Placental pericyte (primary cell): ENCODE data around the gene COX4I2. TPM values are rescaled to one million over a fixed set of nuclear protein-coding genes. Genes with fewer than 3 reads are reported as not detected.

Experiments
- small RNA-seq: library from RNA; depleted of rRNA; stranded (forward); fragments of <200 nt; gene quantifications from one replicate; pipeline ENCODE3, GENCODE V24; 2012; ENCODE audit warnings: low replicate concordance
- total RNA-seq: library from RNA; depleted of rRNA; stranded (reverse); fragments of >200 nt; gene quantifications from 2 replicates; pipeline ENCODE4 v1.2.3, GENCODE V29; 2012

COX4I2 gene
- total RNA-seq, result not detected in 2 replicates

GRCh38 chr20:31637660-31638059 lies at the start of gene COX4I2:
Gene COX4I2 (plus strand): TSS chr20:31637912. CDS start chr20:31639018, 1,106 bp downstream.

GRCh38 chr20:31605031-31605901 lies 32.4 kb upstream of the COX4I2 start, which contains the start of gene ID1:
Gene ID1 (plus strand): TSS chr20:31605289. CDS start chr20:31605388, 99 bp downstream.

Small RNAs within 50 kb of the gene (small RNA-seq; reads per million reads assigned to genes)
- gene MIR3193, result not detected

Other genes with a start within 250 kb of the COX4I2 start
- not detected in 2 replicates for gene DEFB119, start 247.3 kb upstream of the COX4I2 start, total RNA-seq
- not detected in 2 replicates for gene DEFB121, start 231.7 kb upstream of the COX4I2 start, total RNA-seq
- gene DEFB123, start 197.3 kb upstream of the COX4I2 start, total RNA-seq, result not detected in 2 replicates
- gene DEFB124, start 162.8 kb upstream of the COX4I2 start, total RNA-seq, result not detected in 2 replicates
- gene REM1, start 162.6 kb upstream of the COX4I2 start, total RNA-seq, result not detected in 2 replicates
- gene HM13, start 123.5 kb upstream of the COX4I2 start, total RNA-seq, result 132 and 202 TPM in 2 replicates
- 31.3 and 47.0 TPM in 2 replicates for gene ID1, start 32.6 kb upstream of the COX4I2 start, total RNA-seq
- 111 and 148 TPM in 2 replicates for gene BCL2L1, start 85.0 kb downstream of the COX4I2 start, total RNA-seq
- 3.1 and 123 TPM in 2 replicates for gene TPX2, start 101.4 kb downstream of the COX4I2 start, total RNA-seq
- 0.57 TPM in 1 of 2 replicates, not detected in the other for gene MYLK2, start 181.4 kb downstream of the COX4I2 start, total RNA-seq
- 0.22 and 2.0 TPM in 2 replicates for gene FOXS1, start 207.7 kb downstream of the COX4I2 start, total RNA-seq
- under 0.01 TPM in 1 of 2 replicates, not detected in the other for gene DUSP15, start 232.6 kb downstream of the COX4I2 start, total RNA-seq
- 0.14 TPM in 1 of 2 replicates, not detected in the other for gene TTLL9, start 232.7 kb downstream of the COX4I2 start, total RNA-seq